ENCODE results near the gene RUNDC3A. TPM values are rescaled to one million over a fixed set of nuclear protein-coding genes. Genes with fewer than 3 reads are reported as not detected.

Gene RUNDC3A
- total and polyA plus RNA-seq, 2 of the 13 experiments (the other 11 are each of a cell fraction or from before 2014, with no cell fraction given), result 0.25 TPM; not detected in 1

GRCh38 chr17:44326861-44327444 is 18.6 kb downstream of the RUNDC3A start (continued):
- TF ChIP-seq, protein P1, sequence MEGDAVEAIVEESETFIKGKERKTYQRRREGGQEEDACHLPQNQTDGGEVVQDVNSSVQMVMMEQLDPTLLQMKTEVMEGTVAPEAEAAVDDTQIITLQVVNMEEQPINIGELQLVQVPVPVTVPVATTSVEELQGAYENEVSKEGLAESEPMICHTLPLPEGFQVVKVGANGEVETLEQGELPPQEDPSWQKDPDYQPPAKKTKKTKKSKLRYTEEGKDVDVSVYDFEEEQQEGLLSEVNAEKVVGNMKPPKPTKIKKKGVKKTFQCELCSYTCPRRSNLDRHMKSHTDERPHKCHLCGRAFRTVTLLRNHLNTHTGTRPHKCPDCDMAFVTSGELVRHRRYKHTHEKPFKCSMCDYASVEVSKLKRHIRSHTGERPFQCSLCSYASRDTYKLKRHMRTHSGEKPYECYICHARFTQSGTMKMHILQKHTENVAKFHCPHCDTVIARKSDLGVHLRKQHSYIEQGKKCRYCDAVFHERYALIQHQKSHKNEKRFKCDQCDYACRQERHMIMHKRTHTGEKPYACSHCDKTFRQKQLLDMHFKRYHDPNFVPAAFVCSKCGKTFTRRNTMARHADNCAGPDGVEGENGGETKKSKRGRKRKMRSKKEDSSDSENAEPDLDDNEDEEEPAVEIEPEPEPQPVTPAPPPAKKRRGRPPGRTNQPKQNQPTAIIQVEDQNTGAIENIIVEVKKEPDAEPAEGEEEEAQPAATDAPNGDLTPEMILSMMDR (CRISPR knock-in tag; IDR thresholded peaks at IDR 0.05), result no peak
- peak; percentile 99 for TF ChIP-seq ZNF740 (CRISPR knock-in tag; IDR thresholded peaks at IDR 0.05)
- TF ChIP-seq ZNF543 (CRISPR knock-in tag; IDR thresholded peaks at IDR 0.05), result no peak
- TF ChIP-seq ZNF30 (CRISPR knock-in tag; IDR thresholded peaks at IDR 0.05), result no peak
- peak; percentile 31; the same call in 1 of the 2 replicates for TF ChIP-seq ZBTB21 (CRISPR knock-in tag; IDR thresholded peaks at IDR 0.05)
- TF ChIP-seq, protein P2, sequence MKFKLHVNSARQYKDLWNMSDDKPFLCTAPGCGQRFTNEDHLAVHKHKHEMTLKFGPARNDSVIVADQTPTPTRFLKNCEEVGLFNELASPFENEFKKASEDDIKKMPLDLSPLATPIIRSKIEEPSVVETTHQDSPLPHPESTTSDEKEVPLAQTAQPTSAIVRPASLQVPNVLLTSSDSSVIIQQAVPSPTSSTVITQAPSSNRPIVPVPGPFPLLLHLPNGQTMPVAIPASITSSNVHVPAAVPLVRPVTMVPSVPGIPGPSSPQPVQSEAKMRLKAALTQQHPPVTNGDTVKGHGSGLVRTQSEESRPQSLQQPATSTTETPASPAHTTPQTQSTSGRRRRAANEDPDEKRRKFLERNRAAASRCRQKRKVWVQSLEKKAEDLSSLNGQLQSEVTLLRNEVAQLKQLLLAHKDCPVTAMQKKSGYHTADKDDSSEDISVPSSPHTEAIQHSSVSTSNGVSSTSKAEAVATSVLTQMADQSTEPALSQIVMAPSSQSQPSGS (CRISPR knock-in tag; IDR thresholded peaks at IDR 0.05), result no peak
- no peak for TF ChIP-seq ZFAT (CRISPR knock-in tag; conservative IDR thresholded peaks at IDR 0.05)
- TF ChIP-seq RARA (CRISPR knock-in tag; IDR thresholded peaks at IDR 0.05), result no peak
- TF ChIP-seq ZNF619 (CRISPR knock-in tag; IDR thresholded peaks at IDR 0.05), result no peak
- TF ChIP-seq, protein P3, sequence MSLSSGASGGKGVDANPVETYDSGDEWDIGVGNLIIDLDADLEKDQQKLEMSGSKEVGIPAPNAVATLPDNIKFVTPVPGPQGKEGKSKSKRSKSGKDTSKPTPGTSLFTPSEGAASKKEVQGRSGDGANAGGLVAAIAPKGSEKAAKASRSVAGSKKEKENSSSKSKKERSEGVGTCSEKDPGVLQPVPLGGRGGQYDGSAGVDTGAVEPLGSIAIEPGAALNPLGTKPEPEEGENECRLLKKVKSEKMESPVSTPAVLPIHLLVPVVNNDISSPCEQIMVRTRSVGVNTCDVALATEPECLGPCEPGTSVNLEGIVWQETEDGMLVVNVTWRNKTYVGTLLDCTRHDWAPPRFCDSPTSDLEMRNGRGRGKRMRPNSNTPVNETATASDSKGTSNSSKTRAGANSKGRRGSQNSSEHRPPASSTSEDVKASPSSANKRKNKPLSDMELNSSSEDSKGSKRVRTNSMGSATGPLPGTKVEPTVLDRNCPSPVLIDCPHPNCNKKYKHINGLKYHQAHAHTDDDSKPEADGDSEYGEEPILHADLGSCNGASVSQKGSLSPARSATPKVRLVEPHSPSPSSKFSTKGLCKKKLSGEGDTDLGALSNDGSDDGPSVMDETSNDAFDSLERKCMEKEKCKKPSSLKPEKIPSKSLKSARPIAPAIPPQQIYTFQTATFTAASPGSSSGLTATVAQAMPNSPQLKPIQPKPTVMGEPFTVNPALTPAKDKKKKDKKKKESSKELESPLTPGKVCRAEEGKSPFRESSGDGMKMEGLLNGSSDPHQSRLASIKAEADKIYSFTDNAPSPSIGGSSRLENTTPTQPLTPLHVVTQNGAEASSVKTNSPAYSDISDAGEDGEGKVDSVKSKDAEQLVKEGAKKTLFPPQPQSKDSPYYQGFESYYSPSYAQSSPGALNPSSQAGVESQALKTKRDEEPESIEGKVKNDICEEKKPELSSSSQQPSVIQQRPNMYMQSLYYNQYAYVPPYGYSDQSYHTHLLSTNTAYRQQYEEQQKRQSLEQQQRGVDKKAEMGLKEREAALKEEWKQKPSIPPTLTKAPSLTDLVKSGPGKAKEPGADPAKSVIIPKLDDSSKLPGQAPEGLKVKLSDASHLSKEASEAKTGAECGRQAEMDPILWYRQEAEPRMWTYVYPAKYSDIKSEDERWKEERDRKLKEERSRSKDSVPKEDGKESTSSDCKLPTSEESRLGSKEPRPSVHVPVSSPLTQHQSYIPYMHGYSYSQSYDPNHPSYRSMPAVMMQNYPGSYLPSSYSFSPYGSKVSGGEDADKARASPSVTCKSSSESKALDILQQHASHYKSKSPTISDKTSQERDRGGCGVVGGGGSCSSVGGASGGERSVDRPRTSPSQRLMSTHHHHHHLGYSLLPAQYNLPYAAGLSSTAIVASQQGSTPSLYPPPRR (CRISPR knock-in tag; IDR thresholded peaks at IDR 0.05; ENCODE audit: borderline replicate concordance), result no peak
- no peak for TF ChIP-seq KAT2B (IDR thresholded peaks at IDR 0.05; ENCODE audit: borderline replicate concordance, low read depth, low read length)
- TF ChIP-seq, protein P4, sequence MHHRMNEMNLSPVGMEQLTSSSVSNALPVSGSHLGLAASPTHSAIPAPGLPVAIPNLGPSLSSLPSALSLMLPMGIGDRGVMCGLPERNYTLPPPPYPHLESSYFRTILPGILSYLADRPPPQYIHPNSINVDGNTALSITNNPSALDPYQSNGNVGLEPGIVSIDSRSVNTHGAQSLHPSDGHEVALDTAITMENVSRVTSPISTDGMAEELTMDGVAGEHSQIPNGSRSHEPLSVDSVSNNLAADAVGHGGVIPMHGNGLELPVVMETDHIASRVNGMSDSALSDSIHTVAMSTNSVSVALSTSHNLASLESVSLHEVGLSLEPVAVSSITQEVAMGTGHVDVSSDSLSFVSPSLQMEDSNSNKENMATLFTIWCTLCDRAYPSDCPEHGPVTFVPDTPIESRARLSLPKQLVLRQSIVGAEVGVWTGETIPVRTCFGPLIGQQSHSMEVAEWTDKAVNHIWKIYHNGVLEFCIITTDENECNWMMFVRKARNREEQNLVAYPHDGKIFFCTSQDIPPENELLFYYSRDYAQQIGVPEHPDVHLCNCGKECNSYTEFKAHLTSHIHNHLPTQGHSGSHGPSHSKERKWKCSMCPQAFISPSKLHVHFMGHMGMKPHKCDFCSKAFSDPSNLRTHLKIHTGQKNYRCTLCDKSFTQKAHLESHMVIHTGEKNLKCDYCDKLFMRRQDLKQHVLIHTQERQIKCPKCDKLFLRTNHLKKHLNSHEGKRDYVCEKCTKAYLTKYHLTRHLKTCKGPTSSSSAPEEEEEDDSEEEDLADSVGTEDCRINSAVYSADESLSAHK (CRISPR knock-in tag; IDR thresholded peaks at IDR 0.05; ENCODE audit: borderline replicate concordance), result no peak
- no peak for TF ChIP-seq ZNF451 (CRISPR knock-in tag; IDR thresholded peaks at IDR 0.05)
- TF ChIP-seq ZNF839 (CRISPR knock-in tag; IDR thresholded peaks at IDR 0.05; ENCODE audit: borderline replicate concordance), result no peak
